ENCODE data around the gene GEMIN8.

DNA sequence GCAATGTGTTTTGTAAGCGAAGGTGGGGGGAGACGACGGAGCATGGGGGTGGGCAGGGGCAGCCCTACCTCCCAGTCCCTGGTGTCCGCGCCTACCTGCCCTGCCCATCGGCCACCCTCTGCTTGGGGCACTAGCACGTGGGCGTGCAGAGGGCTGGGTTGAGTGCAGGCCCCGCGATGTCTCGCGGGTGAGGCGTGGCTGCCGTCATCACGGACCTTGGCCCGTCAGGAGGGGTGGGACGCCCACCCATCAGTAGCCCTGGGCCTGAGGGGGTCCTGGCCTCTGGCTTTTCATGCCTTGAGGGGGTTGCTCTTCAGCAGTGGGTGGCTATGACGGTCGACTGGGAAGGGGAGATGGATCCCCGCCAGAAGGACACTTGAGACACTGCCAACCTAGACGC is 36.1 kb upstream of the GEMIN8 start:
- TF ChIP-seq, protein P1, sequence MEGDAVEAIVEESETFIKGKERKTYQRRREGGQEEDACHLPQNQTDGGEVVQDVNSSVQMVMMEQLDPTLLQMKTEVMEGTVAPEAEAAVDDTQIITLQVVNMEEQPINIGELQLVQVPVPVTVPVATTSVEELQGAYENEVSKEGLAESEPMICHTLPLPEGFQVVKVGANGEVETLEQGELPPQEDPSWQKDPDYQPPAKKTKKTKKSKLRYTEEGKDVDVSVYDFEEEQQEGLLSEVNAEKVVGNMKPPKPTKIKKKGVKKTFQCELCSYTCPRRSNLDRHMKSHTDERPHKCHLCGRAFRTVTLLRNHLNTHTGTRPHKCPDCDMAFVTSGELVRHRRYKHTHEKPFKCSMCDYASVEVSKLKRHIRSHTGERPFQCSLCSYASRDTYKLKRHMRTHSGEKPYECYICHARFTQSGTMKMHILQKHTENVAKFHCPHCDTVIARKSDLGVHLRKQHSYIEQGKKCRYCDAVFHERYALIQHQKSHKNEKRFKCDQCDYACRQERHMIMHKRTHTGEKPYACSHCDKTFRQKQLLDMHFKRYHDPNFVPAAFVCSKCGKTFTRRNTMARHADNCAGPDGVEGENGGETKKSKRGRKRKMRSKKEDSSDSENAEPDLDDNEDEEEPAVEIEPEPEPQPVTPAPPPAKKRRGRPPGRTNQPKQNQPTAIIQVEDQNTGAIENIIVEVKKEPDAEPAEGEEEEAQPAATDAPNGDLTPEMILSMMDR (IDR thresholded peaks at IDR 0.05; ENCODE audit: insufficient read depth, low read length), result no peak
- TF ChIP-seq POLR2AphosphoS5 (IDR thresholded peaks at IDR 0.05; ENCODE audit: low read depth), result no peak
